Head of caudate nucleus (tissue), 42 donors: Measurements from ENCODE around the gene TRIM14.
A peak's percentile ranks its signal among the peaks of the same experiment; 100 is the strongest.

Experiments used
- DNase-seq, 42 donors: peaks; one replicate each; pipeline versions ENCODE4 v3.0.0 to v3.0.0-alpha.2; 2020 to 2021; ENCODE audit warnings: mixed read lengths in 7 of 42
- intact Hi-C: fragments of 100-400 bp; cut with DNase I; formaldehyde crosslinking; loops from one replicate; pipeline ENCODE4 v1.15.0; 2022

The TRIM14 gene

DNA sequence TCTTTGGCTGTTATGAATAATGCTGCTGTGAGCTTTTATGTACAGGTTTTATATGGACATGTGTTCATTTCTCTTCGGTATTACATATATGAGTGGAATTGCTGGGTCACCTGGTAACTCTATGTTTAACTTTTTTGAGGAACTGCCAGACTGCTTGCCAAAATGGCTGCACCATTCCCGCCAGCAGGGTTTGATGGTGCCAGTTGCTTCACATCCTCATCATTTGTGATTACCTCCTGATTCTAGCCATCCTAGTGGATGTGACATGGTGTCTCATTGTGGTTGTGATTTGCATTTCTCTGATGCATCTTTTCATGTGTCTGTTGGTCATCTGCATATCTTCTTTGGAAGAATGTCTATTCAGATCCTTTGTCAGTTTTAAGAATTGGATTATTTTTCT, 51.8 kb downstream of the TRIM14 start:
- DNase-seq = no peak
- intact Hi-C loops = no loop called here

- intact Hi-C loops = no loop called here
- no peak for DNase-seq
These were observed 52.8 kb downstream of the TRIM14 start for GRCh38 chr9:98066235-98066634.

DNA sequence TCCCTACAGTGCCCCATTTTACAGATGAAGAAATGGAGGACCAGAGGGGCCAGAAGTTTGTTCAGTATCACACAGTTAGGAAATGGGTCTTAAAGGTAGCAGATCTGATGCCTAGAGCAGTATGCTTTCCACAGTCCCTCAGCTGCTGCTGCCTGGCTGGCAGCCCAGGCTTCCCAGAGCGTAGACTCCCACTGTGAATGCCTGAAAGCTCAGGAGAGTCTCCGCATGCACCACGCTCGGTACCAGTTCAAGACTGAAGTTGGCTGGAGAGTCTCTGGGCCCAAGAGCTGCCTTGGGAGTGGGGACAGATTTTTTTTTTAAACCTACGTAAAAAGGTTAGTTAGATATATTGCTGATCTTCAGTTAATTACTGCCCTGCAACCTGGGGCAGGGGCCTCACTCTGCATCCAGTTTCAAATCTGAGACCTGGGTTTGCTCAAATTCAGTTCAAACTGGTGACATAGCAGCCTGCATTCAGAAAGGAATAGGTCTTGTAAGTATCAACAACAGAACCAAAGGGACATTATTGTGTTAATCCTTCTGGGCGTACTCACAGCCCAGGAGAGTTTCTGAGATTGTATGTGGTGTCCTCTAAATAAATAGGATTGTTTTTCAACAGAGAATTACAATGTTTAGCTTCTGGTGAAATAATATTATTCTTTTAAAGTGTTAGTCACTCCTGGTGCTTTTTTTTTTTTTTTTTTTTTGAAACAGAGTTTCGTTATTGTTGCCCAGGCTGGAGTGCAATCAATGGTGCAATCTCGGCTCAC, 54.2 kb downstream of the TRIM14 start:
- intact Hi-C loops = no loop called here
- no peak for DNase-seq

- intact Hi-C loops = no loop called here
- no peak for DNase-seq
These were observed 56.9 kb downstream of the TRIM14 start for GRCh38 chr9:98062161-98062560.

DNA sequence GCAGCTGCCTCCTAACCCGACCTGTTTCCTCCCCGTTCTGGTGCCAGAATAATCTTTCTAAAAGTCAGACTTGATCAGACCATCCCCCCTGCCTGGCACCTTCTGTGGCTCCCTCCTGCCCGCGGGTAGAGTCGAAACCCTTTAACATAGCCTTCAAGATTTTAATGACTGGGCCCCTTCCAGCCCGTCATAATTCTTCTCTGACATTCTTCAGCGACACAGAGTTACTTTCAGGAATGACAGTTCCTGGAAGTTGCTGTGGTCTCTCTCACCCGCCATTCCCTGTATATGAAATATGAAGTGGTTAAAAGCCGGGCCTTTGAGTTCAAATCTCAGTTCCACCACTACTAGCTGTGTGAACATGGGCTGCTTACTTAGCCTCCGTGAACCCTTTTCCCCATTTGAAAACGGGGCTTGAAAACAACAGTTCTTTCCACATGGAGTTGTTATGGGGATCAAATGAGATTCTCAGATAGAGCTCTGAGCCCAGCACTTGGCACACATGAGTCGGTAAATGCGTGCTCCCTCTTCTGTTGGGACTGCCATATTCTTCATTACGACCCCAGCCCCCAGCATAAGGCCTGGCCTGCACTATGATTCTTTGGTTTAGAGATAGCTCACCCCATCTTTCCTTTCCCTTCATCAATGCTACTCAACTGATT, 61.8 kb downstream of the TRIM14 start:
- intact Hi-C loops = loop anchor here (5.0 kb wide), 2 partner anchors 75 to 200 kb away; partner anchors contain the start of genes ANP32B and TBC1D2

GRCh38 chr9:98056269-98057137, 62.5 kb downstream of the TRIM14 start, which contains the start of gene NANS:
TSS of gene NANS (plus strand) at chr9:98056732. CDS start at chr9:98056809, 77 bp downstream.
- intact Hi-C loops = loop anchor here (5.0 kb wide), 2 partner anchors 74 to 201 kb away; partner anchors contain the start of genes ANP32B and TBC1D2
- peak; percentile 87 to 97 (median 94) for DNase-seq

More for the DNA sequence above, 61.8 kb downstream of the TRIM14 start:
- DNase-seq = peak in 3 of 42 donors; percentile 6 to 50 (median 37)

- intact Hi-C loops = no loop called here
- no peak for DNase-seq
These were observed 64.6 kb downstream of the TRIM14 start for GRCh38 chr9:98054376-98054951.

- intact Hi-C loops = no loop called here
- no peak for DNase-seq
These were observed 68.7 kb downstream of the TRIM14 start for GRCh38 chr9:98050351-98050750.

DNA sequence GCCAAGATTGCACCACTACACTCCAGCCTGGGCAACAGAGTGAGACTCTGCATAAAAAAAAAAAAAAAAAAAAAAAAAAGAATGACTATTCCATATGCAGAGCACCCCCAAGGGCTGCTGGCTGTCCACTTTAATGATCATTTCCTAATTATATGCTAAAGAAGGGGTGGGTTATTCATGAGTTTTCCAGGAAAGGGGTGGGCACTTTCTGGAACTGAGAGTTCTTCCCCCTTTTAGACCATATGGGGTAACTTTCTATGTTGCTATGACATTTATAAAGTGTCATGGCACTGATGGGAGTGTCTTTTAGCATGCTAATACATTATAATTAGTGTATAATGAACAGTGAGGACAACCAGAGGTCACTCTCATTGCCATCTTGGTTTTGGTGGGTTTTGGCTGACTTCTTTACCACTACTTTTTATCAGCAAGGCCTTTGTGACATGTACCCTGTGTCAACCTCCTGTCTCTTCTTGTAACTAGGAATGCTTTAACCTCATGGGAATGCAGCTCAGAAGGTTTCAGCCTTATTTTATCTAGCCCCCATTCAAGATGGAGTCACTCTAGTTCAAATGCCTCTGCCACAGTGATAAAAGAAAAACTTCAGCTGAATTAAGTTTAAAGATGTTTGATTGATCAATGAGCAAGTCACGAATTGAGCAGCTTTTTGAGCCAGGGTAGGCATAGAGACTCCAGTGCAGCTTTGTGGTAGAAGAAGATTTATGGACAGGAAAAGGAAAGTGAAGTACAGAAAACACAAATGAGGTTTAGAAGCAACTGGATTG, 69.5 kb downstream of the TRIM14 start:
- intact Hi-C loops = no loop called here
- DNase-seq = no peak

- DNase-seq = no peak
- intact Hi-C loops = no loop called here
These were observed 72.0 kb downstream of the TRIM14 start for GRCh38 chr9:98047002-98047401.

DNA sequence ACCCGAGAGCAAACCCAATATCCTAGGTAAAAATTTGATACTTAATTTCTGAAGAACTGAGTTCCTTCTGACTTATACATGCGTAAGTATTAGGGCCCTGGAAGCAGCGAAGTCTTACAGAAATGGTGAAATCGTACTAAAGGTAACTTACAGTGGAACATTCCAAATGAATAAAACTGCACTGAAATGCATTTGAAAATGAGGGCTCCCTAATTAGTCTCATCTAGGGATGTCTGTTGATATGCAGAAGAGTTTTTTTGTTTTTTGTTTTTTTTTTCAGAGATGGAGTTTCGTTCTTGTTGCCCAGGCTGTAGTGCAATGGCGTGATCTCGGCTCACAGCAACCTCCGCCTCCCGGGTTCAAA, 72.9 kb downstream of the TRIM14 start:
- no peak for DNase-seq
- intact Hi-C loops = no loop called here

GRCh38 chr9:98045234-98046179, 73.5 kb downstream of the TRIM14 start:
- peak in 1 of 42 donors; percentile 26 for DNase-seq
- intact Hi-C loops = no loop called here

- intact Hi-C loops = no loop called here
These were observed 75.1 kb downstream of the TRIM14 start for GRCh38 chr9:98043915-98044314.

DNA sequence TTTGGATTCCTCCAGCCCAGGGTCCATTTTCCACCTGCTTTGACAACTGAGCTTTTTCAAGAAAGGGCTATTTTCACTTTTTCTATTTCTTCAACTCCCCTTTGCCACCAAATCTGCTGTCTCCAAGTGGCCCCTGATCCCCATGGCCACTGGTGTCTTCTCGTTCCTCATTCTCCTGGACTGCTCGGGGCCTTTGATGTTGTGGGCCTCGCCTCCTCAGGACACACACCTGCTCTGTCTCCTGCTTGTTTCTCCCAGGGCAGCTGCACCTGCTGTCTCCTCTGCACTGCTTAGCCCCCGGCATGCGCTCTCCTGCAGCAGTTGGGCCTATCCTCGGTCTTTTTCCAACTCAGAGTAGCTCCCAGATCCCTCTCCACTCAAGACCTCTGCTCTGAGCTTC, 78.8 kb downstream of the TRIM14 start:
- intact Hi-C loops = no loop called here
- DNase-seq = no peak

More at GRCh38 chr9:98043915-98044314, 75.1 kb downstream of the TRIM14 start:
- no peak for DNase-seq

- peak in 22 of 42 donors; percentile 6 to 55 (median 25) for DNase-seq
- intact Hi-C loops = no loop called here
These were observed 79.4 kb downstream of the TRIM14 start for GRCh38 chr9:98039607-98040017.

GRCh38 chr9:98038958-98039357, 80.1 kb downstream of the TRIM14 start:
- intact Hi-C loops = no loop called here

GRCh38 chr9:98037357-98037756, 81.7 kb downstream of the TRIM14 start:
- peak in 5 of 42 donors; percentile 7 to 27 (median 14) for DNase-seq
- intact Hi-C loops = no loop called here

More at GRCh38 chr9:98038958-98039357, 80.1 kb downstream of the TRIM14 start:
- no peak for DNase-seq
